Adipocyte (in vitro differentiated cells): ENCODE data around the gene NRXN2.

ENCODE experiments used
- DNase-seq: peaks from one replicate; pipeline ENCODE4 v3.0.0-alpha.2; 2015; ENCODE audit warnings: low read depth
- H3K27me3 ChIP-seq: replicated peaks from 2 replicates; pipeline ENCODE4 v1.7.0; 2013; ENCODE audit warnings: mild to moderate bottlenecking, low read length, moderate library complexity; ENCODE audit not compliant: control insufficient read depth, insufficient read depth
- H3K36me3 ChIP-seq: 2 replicates; pipeline ENCODE4 v1.7.0; 2013; ENCODE audit warnings: low read length, mild to moderate bottlenecking, moderate library complexity; ENCODE audit not compliant: control insufficient read depth, insufficient read depth, severe bottlenecking
- H3K4me1 ChIP-seq: 2 replicates; pipeline ENCODE4 v1.7.0; 2013; ENCODE audit warnings: mild to moderate bottlenecking, low read length, moderate library complexity; ENCODE audit not compliant: control insufficient read depth, insufficient read depth
- H3K4me3 ChIP-seq: 2 replicates; pipeline ENCODE4 v1.7.0; 2013; ENCODE audit warnings: mild to moderate bottlenecking, low read length, moderate library complexity
- H3K9ac ChIP-seq: 2 replicates; pipeline ENCODE4 v1.7.0; 2013; ENCODE audit warnings: mild to moderate bottlenecking, low read length, moderate library complexity
- H3K9me3 ChIP-seq: 2 replicates; pipeline ENCODE4 v1.7.0; 2013; ENCODE audit warnings: mild to moderate bottlenecking, low read length, moderate library complexity; ENCODE audit not compliant: control insufficient read depth

Gene NRXN2

DNA sequence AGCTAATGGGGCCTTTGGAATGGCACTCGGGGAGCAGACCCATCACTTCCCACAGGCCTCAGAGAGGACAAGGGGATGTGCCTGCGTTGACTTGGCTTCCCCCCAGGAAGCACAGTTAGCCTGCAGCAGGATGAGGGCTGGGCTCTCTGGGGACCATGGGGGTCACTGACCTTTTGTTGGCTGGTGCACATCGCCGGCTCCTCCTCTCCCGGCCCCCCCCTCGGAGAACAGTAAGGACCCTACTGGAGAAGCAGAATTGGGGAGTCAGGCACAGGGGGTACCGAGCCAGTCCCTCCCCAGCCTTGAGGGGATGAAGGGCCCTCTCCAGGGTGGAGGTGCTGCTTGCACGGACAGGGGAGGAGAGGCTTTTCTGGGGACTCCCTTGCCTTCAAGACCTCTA is 32.8 kb downstream of the NRXN2 start:
- Histone ChIP-seq H3K9ac (no peak overlapping the region), H3K36me3 (no peaks in the 10 kb centered on the region), H3K27me3 (peaks cover 45% of the 10 kb centered on the region), H3K4me1 (peaks cover 20% of the 10 kb centered on the region), H3K9me3 (no peaks in the 10 kb centered on the region), H3K4me3 (no peak overlapping the region)
- no peak for DNase-seq

DNA sequence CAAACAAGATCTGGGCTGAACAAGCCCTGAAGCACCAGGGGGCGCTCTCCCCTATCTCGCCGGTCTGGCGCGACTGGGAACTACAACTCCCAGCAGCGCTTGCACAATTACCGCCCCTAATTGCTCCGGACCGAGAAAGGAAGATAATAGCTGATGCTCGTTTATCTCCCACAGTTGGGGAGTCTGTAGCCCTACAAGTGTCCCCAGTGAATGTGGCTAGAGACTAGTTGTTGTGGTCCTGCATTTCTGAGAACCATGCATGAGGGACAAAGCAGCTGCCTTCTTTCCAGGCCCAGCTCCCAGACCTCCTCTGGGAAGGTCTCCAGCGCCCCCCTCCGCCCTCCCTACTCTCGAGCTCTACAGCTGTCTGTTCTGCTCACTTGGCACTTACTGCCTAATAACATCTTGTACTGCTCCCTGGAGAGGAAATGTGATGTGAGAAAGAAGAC is 34.4 kb downstream of the NRXN2 start:
- peak; percentile 96 for DNase-seq
- Histone ChIP-seq H3K9me3 (no peaks in the 10 kb centered on the region), H3K36me3 (no peaks in the 10 kb centered on the region), H3K4me1 (peaks cover 20% of the 10 kb centered on the region), H3K9ac (peak overlapping the region; percentile 55), H3K27me3 (peaks cover 41% of the 10 kb centered on the region), H3K4me3 (peak overlapping the region; percentile 69)

DNA sequence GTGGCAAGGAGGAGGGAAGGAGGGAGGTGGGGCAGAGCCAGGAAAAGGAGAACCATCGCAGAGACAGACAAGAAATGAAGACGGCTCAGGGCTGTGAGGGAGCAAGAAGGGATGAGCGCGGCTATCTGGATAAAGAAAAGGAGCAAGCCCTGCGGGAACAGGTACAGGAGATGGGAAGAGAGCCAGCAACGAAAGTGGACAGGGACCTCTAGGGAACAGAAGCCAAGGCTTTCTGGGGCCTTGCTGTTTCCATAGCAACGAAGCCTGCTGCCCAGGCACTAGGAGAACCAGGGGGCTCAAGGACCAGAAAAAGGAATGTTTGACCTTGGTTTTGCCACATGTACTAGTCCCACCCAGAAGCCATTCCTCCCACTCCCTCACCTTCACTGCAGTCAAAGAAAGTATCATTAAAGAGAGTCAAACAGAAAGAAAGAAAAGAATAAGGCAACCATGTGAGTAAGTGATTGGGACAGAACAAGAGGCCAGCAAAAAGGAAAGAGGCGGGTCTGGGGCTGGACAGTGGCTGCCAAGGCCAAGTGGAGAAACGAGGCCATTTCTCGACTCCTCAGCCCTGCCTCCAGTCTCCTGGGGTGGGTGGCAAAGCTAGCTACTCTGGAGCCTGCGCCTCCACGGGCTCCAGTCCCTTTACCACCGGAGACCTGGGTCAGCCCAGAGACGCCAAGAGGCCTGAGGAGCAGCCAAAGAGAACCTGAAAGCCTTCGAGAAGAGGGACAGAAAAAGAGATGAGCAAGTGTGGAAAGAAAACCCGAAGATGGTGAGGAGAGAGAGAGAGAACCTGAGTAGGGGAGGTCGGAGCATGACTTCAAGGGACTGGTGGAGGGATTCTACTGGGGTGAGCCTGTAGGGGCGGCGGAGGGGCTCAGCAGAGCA is 35.1 kb downstream of the NRXN2 start:
- no peaks in the 10 kb centered on the region for H3K9me3 ChIP-seq
- peak overlapping the region; percentile 69 for H3K4me3 ChIP-seq
- peaks cover 39% of the 10 kb centered on the region for H3K27me3 ChIP-seq
- no peak for DNase-seq
- H3K4me1 ChIP-seq = peaks cover 20% of the 10 kb centered on the region
- no peaks in the 10 kb centered on the region for H3K36me3 ChIP-seq
- peak overlapping the region; percentile 55 for H3K9ac ChIP-seq

DNA sequence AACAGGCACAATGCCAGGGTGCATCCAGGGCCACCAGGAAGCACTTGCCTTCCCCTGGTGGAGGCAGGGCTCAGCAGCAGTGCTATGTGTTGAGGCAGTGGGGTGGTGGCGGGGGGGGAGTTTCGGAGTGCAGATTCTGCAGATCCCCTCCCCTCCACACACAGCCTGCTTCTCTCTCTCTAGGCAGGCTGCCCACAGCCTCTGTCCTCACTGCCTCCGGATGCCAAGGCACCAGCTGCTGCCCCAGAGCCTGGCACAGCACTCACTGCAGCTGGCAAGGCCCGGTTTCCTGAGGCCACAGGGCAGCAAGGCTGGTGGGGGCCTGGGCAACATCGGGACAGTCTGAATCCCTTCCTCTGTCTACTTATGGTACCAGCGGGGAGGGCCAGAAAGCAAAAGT is 35.8 kb downstream of the NRXN2 start:
- H3K9ac ChIP-seq = no peak overlapping the region
- no peak for DNase-seq
- H3K4me1 ChIP-seq = peaks cover 20% of the 10 kb centered on the region
- peaks cover 40% of the 10 kb centered on the region for H3K27me3 ChIP-seq
- no peaks in the 10 kb centered on the region for H3K9me3 ChIP-seq
- no peak overlapping the region for H3K4me3 ChIP-seq
- H3K36me3 ChIP-seq = no peaks in the 10 kb centered on the region

DNA sequence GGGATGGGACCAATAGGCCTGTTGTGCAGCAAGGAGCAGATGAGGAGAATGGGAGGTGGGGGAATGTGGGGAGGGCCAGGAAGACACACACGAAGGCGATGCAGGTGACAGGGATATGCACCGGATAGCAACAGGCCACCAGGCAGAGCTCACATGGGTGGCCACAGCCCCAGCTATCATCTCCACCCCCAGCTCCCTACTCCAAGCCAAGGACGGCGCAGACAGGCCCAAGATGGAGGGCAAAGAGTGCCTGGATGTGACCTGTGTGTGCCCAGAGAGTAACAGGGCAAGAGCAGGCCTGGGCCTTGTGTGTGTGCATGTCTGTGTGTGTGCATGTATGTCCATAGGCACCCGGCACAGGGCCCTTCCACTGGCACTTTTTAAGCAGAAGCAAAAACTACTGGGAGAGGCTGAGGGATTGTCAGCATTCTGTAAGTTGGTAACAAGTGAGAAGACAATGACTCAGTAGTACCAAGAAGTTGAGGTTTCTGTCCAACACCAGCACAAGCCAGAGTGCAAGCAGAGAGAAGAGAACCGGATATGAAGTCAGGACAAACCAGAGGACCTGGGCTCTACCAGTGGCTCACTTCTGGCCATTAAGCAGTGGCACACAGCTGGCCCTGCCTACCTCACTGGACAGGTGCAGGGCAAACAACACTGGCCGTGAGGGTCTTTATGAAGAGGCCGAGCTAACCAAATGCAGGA is 36.4 kb downstream of the NRXN2 start:
- DNase-seq = no peak
- Histone ChIP-seq H3K27me3 (peaks cover 39% of the 10 kb centered on the region), H3K4me3 (no peak overlapping the region), H3K36me3 (no peaks in the 10 kb centered on the region), H3K4me1 (peaks cover 20% of the 10 kb centered on the region), H3K9me3 (no peaks in the 10 kb centered on the region), H3K9ac (no peak overlapping the region)

GRCh38 chr11:64685536-64685935 is 37.5 kb downstream of the NRXN2 start:
- no peaks in the 10 kb centered on the region for H3K9me3 ChIP-seq
- no peak overlapping the region for H3K4me3 ChIP-seq

GRCh38 chr11:64684357-64684756 is 38.6 kb downstream of the NRXN2 start:
- no peak overlapping the region for H3K9ac ChIP-seq
- H3K27me3 ChIP-seq = peaks cover 28% of the 10 kb centered on the region
- H3K4me3 ChIP-seq = no peak overlapping the region
- no peak for DNase-seq
- H3K4me1 ChIP-seq = peaks cover 20% of the 10 kb centered on the region
- H3K36me3 ChIP-seq = no peaks in the 10 kb centered on the region
- no peaks in the 10 kb centered on the region for H3K9me3 ChIP-seq

More at GRCh38 chr11:64685536-64685935, 37.5 kb downstream of the NRXN2 start:
- no peaks in the 10 kb centered on the region for H3K36me3 ChIP-seq
- no peak overlapping the region for H3K9ac ChIP-seq
- no peak for DNase-seq
- peaks cover 28% of the 10 kb centered on the region for H3K27me3 ChIP-seq
- H3K4me1 ChIP-seq = peaks cover 20% of the 10 kb centered on the region

DNA sequence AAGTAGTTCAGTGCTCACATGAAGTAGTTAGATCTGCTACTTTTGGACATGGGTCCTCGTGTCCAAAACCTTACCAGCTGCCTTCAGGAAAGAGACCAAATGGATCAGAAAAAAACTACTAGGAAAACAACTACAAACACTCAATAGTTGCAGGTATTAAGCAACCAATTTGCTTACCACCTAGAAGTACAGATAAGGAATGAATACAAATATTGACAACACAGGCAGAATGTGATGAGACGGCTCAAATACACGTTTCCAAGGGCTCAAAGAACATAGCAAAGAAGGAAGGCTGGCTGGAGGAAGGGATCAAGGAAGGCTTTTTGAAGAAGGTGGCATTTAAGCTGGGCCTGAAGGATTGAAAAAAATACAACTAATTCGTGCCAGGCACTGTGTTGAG is 41.8 kb downstream of the NRXN2 start:
- Histone ChIP-seq H3K9me3 (no peaks in the 10 kb centered on the region), H3K4me3 (no peak overlapping the region), H3K4me1 (no peaks in the 10 kb centered on the region), H3K27me3 (peaks cover 28% of the 10 kb centered on the region), H3K9ac (no peak overlapping the region), H3K36me3 (no peaks in the 10 kb centered on the region)
- DNase-seq = no peak

- Histone ChIP-seq H3K4me1 (peaks cover 11% of the 10 kb centered on the region), H3K4me3 (no peak overlapping the region), H3K27me3 (peaks cover 28% of the 10 kb centered on the region), H3K9me3 (no peaks in the 10 kb centered on the region), H3K9ac (no peak overlapping the region), H3K36me3 (no peaks in the 10 kb centered on the region)
- no peak for DNase-seq
These were observed 43.2 kb downstream of the NRXN2 start for GRCh38 chr11:64679846-64680245.

GRCh38 chr11:64677441-64678023 is 45.5 kb downstream of the NRXN2 start:
- DNase-seq = no peak
- H3K4me1 ChIP-seq = peaks cover 11% of the 10 kb centered on the region
- no peaks in the 10 kb centered on the region for H3K36me3 ChIP-seq
- H3K27me3 ChIP-seq = peaks cover 12% of the 10 kb centered on the region
- no peak overlapping the region for H3K4me3 ChIP-seq
- no peaks in the 10 kb centered on the region for H3K9me3 ChIP-seq
- H3K9ac ChIP-seq = no peak overlapping the region

GRCh38 chr11:64676261-64676615 is 46.8 kb downstream of the NRXN2 start:
- DNase-seq = no peak
- no peak overlapping the region for H3K9ac ChIP-seq
- no peaks in the 10 kb centered on the region for H3K9me3 ChIP-seq
- H3K27me3 ChIP-seq = peaks cover 12% of the 10 kb centered on the region
- H3K36me3 ChIP-seq = no peaks in the 10 kb centered on the region
- peaks cover 11% of the 10 kb centered on the region for H3K4me1 ChIP-seq
- H3K4me3 ChIP-seq = no peak overlapping the region
